Measurements from ENCODE around the gene FARSB.
"Not testable (repeated sequence)": the region's sequence is repeated elsewhere in the genome, so short reads cannot be mapped to it uniquely, and the experiment has no call there.

The FARSB gene

GRCh38 chr2:222592176-222592575 is 63.7 kb downstream of the FARSB start:
- Histone ChIP-seq H3K4me3 (no peak overlapping the region), H3K27ac (no peak overlapping the region)
- no peak for DNase-seq (ENCODE audit: low spot score)
- TF ChIP-seq CTCF (IDR thresholded peaks at IDR 0.05) = no peak

- no peak for DNase-seq (ENCODE audit: low spot score)
- no peak for TF ChIP-seq CTCF (IDR thresholded peaks at IDR 0.05)
- Histone ChIP-seq H3K27ac (no peak overlapping the region), H3K4me3 (no peak overlapping the region)
These were observed 64.2 kb downstream of the FARSB start for GRCh38 chr2:222591661-222592060.

- not testable (repeated sequence) for H3K4me3 ChIP-seq; DNase-seq (ENCODE audit: low spot score); H3K27ac ChIP-seq
These were observed 71.3 kb downstream of the FARSB start for GRCh38 chr2:222584589-222584988.

GRCh38 chr2:222582928-222583327 is 73.0 kb downstream of the FARSB start:
- no peak for DNase-seq (ENCODE audit: low spot score)
- Histone ChIP-seq H3K27ac (no peak overlapping the region), H3K4me3 (no peak overlapping the region)
- TF ChIP-seq CTCF (IDR thresholded peaks at IDR 0.05) = no peak

- no peak for DNase-seq (ENCODE audit: low spot score)
- Histone ChIP-seq H3K27ac (no peak overlapping the region), H3K4me3 (no peak overlapping the region)
- no peak for TF ChIP-seq CTCF (IDR thresholded peaks at IDR 0.05)
These were observed 78.6 kb downstream of the FARSB start for GRCh38 chr2:222577341-222577740.

GRCh38 chr2:222576171-222577081 is 79.5 kb downstream of the FARSB start:
- no peak for TF ChIP-seq CTCF (IDR thresholded peaks at IDR 0.05)
- DNase-seq (ENCODE audit: low spot score) = no peak
- no peak overlapping the region for H3K27ac ChIP-seq
- no peak overlapping the region for H3K4me3 ChIP-seq

GRCh38 chr2:222575618-222576017 is 80.3 kb downstream of the FARSB start:
- Histone ChIP-seq H3K4me3 (no peak overlapping the region), H3K27ac (no peak overlapping the region)
- DNase-seq (ENCODE audit: low spot score) = no peak
- TF ChIP-seq CTCF (IDR thresholded peaks at IDR 0.05) = no peak
